ENCODE measurements around the gene GALNT15.

GRCh38 chr3:16203031-16203430 is 28.6 kb downstream of the GALNT15 start:
- TF ChIP-seq EZH2 (IDR thresholded peaks at IDR 0.05; ENCODE audit: low read depth) (no peak), CTCF (conservative IDR thresholded peaks at IDR 0.05) (no peak)
